GM12878 (cell line): ENCODE data around the gene TDP1. TPM values are rescaled to one million over a fixed set of nuclear protein-coding genes. Genes with fewer than 3 reads are reported as not detected.

Source experiments
- ATAC-seq: fragments of 200-7000 bp; cut with Tn5 transposase; 3 replicates; pipeline ENCODE4 v1.9.1; 2020; ENCODE audit warnings: mild to moderate bottlenecking, moderate library complexity
- BruUV-seq: library from RNA; stranded (reverse); fragments of 400-500 nt; replicated peaks from 2 replicates; lab custom pipeline; 2021; lab: Mats Ljungman, UMichigan
- CTCF ChIA-PET: fragments of 300-600 bp; sonication (Branson Sonifier 250); formaldehyde crosslinking; extraction: SDS; loops from one replicate; lab custom pipeline; 2021; ENCODE audit warnings: inconsistent platforms; lab: Yijun Ruan, JAX
- POLR2A ChIA-PET: fragments of 350-600 bp; formaldehyde crosslinking; extraction: SDS; loops from one replicate; lab custom pipeline; 2021; ENCODE audit warnings: inconsistent platforms; lab: Charles Lee
- RAD21 ChIA-PET: fragments of 300-600 bp; sonication (Branson Sonifier 250); formaldehyde crosslinking; loops from one replicate; lab custom pipeline; 2023; ENCODE audit warnings: antibody characterized with exemption; ENCODE audit not compliant: unreplicated experiment; lab: Charles Lee
- SMC1A ChIA-PET: fragments of 300-600 bp; sonication (Branson Sonifier 250); formaldehyde crosslinking; loops from one replicate; lab custom pipeline; 2023; ENCODE audit not compliant: unreplicated experiment, uncharacterized antibody; lab: Charles Lee
- DNase-seq: peaks from one replicate; pipeline ENCODE4 v3.0.0-alpha.2; 2011; ENCODE audit warnings: low read depth, low spot score
- FAIRE-seq: peaks from 3 replicates; lab custom pipeline; 2011; peaks lifted over from hg19 to GRCh38; lab: Jason Lieb, UNC
- H2AFZ ChIP-seq: 2 replicates; pipeline ENCODE4 v1.6.0; 2011; ENCODE audit warnings: low read depth, low read length, control low read depth; ENCODE audit not compliant: control insufficient read depth
- H3K27ac ChIP-seq: 2 replicates; pipeline ENCODE4 v1.5.1; 2011; ENCODE audit warnings: control low read depth; ENCODE audit not compliant: control insufficient read depth, insufficient read depth
- H3K27me3 ChIP-seq, 2 experiments: replicated peaks in 1 of 2; 2 replicates each; pipeline versions ENCODE4 v1.6.0 to v1.6.1; 2011; ENCODE audit warnings: low read length in 1 of 2; ENCODE audit not compliant: control insufficient read depth in 2 of 2, insufficient read depth in 2 of 2
- H3K36me3 ChIP-seq, 2 experiments: 2 replicates each; pipeline ENCODE4 v1.5.1; 2011; ENCODE audit warnings: low read length in 1 of 2; ENCODE audit not compliant: control insufficient read depth in 2 of 2, insufficient read depth in 2 of 2
- H3K4me1 ChIP-seq: 2 replicates; pipeline ENCODE4 v1.6.1; 2011; ENCODE audit warnings: mild to moderate bottlenecking, low read length, moderate library complexity, mixed read lengths; ENCODE audit not compliant: control insufficient read depth, insufficient read depth
- H3K4me2 ChIP-seq: 2 replicates; pipeline ENCODE4 v1.6.0; 2011; ENCODE audit warnings: control low read depth; ENCODE audit not compliant: control insufficient read depth, insufficient read depth
- H3K4me3 ChIP-seq: fragments of 200-600 bp; sonication (generic); 2 replicates; pipeline ENCODE4 v1.5.1; 2016
- H3K79me2 ChIP-seq: 2 replicates; pipeline ENCODE4 v1.6.0; 2011; ENCODE audit warnings: low read length; ENCODE audit not compliant: control insufficient read depth, insufficient read depth
- H3K9ac ChIP-seq: 2 replicates; pipeline ENCODE4 v1.8.0; 2011; ENCODE audit warnings: low read length, control low read depth, mixed read lengths; ENCODE audit not compliant: control insufficient read depth, insufficient read depth
- H3K9me3 ChIP-seq: replicated peaks from 3 replicates; pipeline ENCODE4 v1.5.1; 2011; ENCODE audit warnings: mild to moderate bottlenecking, low read length; ENCODE audit not compliant: control insufficient read depth, insufficient read depth
- H4K20me1 ChIP-seq: 2 replicates; pipeline ENCODE4 v1.6.0; 2011; ENCODE audit not compliant: control insufficient read depth, insufficient read depth
- BHLHE40 ChIP-seq, 2 experiments: fragments of 450-650 bp in 1 of 2; IDR thresholded peaks; 2 replicates each; pipeline ENCODE4 v1.6.1; 2011 to 2017; ENCODE audit warnings: low read depth in 2 of 2, borderline replicate concordance in 1 of 2, improper control_type of control experiment in 1 of 2, low read length in 1 of 2, mild to moderate bottlenecking in 1 of 2
- BMI1 ChIP-seq: fragments of 450-650 bp; IDR thresholded peaks from 2 replicates; pipeline ENCODE4 v1.6.1; 2016; ENCODE audit warnings: mild to moderate bottlenecking, moderate library complexity, borderline replicate concordance
- EED ChIP-seq: sonication (generic); IDR thresholded peaks from 2 replicates; pipeline ENCODE4 v1.6.1; 2016; ENCODE audit warnings: antibody characterized with exemption, low read depth
- GATAD2B ChIP-seq: fragments of 450-650 bp; conservative IDR thresholded peaks from 2 replicates; pipeline ENCODE4 v1.6.1; 2017; ENCODE audit warnings: low read depth, mild to moderate bottlenecking, moderate library complexity
- IKZF1 ChIP-seq: fragments of 450-650 bp; conservative IDR thresholded peaks from 2 replicates; pipeline ENCODE4 v1.6.1; 2017; ENCODE audit warnings: antibody characterized with exemption, mild to moderate bottlenecking
- LARP7 ChIP-seq: fragments of 450-650 bp; IDR thresholded peaks from 2 replicates; pipeline ENCODE4 v1.6.1; 2017; ENCODE audit warnings: mild to moderate bottlenecking
- NFXL1 ChIP-seq: fragments of 450-650 bp; IDR thresholded peaks from 2 replicates; pipeline ENCODE4 v1.6.1; 2017; ENCODE audit warnings: antibody characterized with exemption, mild to moderate bottlenecking, borderline replicate concordance
- NR2F1 ChIP-seq: fragments of 450-650 bp; conservative IDR thresholded peaks from 2 replicates; pipeline ENCODE4 v1.6.1; 2017; ENCODE audit warnings: mild to moderate bottlenecking
- PML ChIP-seq: IDR thresholded peaks from 2 replicates; pipeline ENCODE4 v1.6.1; 2012; ENCODE audit warnings: low read length, inconsistent platforms
- RBBP5 ChIP-seq: fragments of 200-600 bp; sonication (generic); conservative IDR thresholded peaks from 2 replicates; pipeline ENCODE4 v1.6.1; 2016
- SIN3A ChIP-seq: IDR thresholded peaks from 2 replicates; pipeline ENCODE4 v1.6.1; 2012; ENCODE audit warnings: low read depth, low read length, improper control_type of control experiment
- SMAD5 ChIP-seq: IDR thresholded peaks from 2 replicates; pipeline ENCODE4 v1.6.1; 2016; ENCODE audit warnings: antibody characterized with exemption, low read depth
- SMC3 ChIP-seq: IDR thresholded peaks from 2 replicates; pipeline ENCODE4 v1.6.1; 2011; ENCODE audit warnings: low read length, improper control_type of control experiment, borderline replicate concordance
- ZNF622 ChIP-seq: fragments of 450-650 bp; IDR thresholded peaks from 2 replicates; pipeline ENCODE4 v1.6.1; 2017; ENCODE audit warnings: mild to moderate bottlenecking, inconsistent platforms
- ZZZ3 ChIP-seq: IDR thresholded peaks from 2 replicates; pipeline ENCODE4 v1.6.1; 2011; ENCODE audit warnings: low read depth; ENCODE audit not compliant: control insufficient read depth, insufficient read length
- WGBS: methylation state at CpG from one replicate; pipeline ENCODE4 v1.1.6; 2016; ENCODE audit warnings: low lambda C conversion rate; ENCODE audit not compliant: insufficient replicate concordance, insufficient coverage; ENCODE audit errors: missing lambda C conversion rate; 5-methylcytosine and 5-hydroxymethylcytosine counted together
- in situ Hi-C: fragments of 300-500 bp; cut with MboI; formaldehyde crosslinking; loops from 9 replicates; pipeline ENCODE4 v1.14.3; 2018; ENCODE audit warnings: mixed read lengths
- intact Hi-C: fragments of 100-400 bp; cut with micrococcal nuclease; formaldehyde crosslinking; loops from one replicate; pipeline ENCODE4 v1.14.2; 2022; ENCODE audit not compliant: unreplicated experiment
- polyA plus RNA-seq, 11 experiments: library from polyadenylated mRNA; depleted of rRNA in 4 of 11; unstranded in 6 of 11; stranded (reverse) in 5 of 11; fragments of >200 nt; fragmentation: Nextera tagmentation in 4 of 11; fragmentation: Illumina TruSeq in 1 of 11; extraction: Ambion mirVana in 4 of 11; extraction: Trizol in 1 of 11; gene quantifications; 1 replicate in 1 of 11; 2 replicates in 10 of 11; pipeline versions ENCODE4 v1.2.1 to v1.2.3, GENCODE V29; 2011 to 2016; ENCODE audit warnings: inconsistent platforms in 2 of 11, missing spikeins in 2 of 11, low read depth in 1 of 11
- total RNA-seq, 4 experiments: library from RNA; depleted of rRNA in 3 of 4; stranded (reverse); fragments of >200 nt in 3 of 4; fragmentation: Illumina TruSeq in 1 of 4; extraction: Trizol in 1 of 4; gene quantifications; 2 replicates each; pipeline versions ENCODE4 v1.2.1 to v1.2.3, GENCODE V29; 2013 to 2021
- TF ChIP-seq, protein P1 (sequence below): fragments of 450-650 bp; IDR thresholded peaks from 2 replicates; pipeline ENCODE4 v1.6.1; 2017; ENCODE audit warnings: mild to moderate bottlenecking
- TF ChIP-seq, protein P2 (sequence below): fragments of 450-650 bp; IDR thresholded peaks from 2 replicates; pipeline ENCODE4 v1.6.1; 2016; ENCODE audit warnings: mild to moderate bottlenecking, moderate library complexity, borderline replicate concordance
- TF ChIP-seq, protein P3 (sequence below): IDR thresholded peaks from 2 replicates; pipeline ENCODE4 v1.6.1; 2012; ENCODE audit warnings: mild to moderate bottlenecking, low read depth, low read length

The TDP1 gene
- total and polyA plus RNA-seq, 10 of the 15 experiments (the other 5 are each of a cell fraction or from before 2014, with no cell fraction given) = 40.2 to 60.4 (median 54.1) TPM

DNA sequence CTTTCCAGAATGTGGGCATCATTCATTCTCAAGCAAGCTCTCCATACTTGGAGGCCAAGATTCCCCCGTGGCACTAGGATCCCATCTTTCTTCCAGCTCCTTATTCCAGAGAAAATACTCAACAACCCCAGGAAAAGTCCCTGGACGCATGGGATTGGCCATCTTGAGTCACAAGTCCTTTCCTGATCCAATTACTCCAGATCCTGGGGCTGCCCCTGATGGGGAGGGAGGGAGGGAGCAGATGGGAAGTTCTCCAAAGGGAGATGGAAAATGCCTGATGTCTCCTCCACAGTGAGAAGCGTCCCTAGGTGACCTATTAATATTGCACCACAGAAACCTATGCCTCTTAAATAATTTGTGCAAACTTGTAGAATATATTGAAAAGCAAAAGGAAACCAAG lies 93.7 kb downstream of the TDP1 start:
- RAD21 ChIA-PET = no interaction called here
- no peaks in the 10 kb centered on the region for H3K9me3 ChIP-seq
- CTCF ChIA-PET = no interaction called here
- ATAC-seq (no peak), FAIRE-seq (no peak), DNase-seq (no peak)
- no peaks in the 10 kb centered on the region for H4K20me1 ChIP-seq
- no peak overlapping the region for H3K9ac ChIP-seq
- H2AFZ ChIP-seq = no peak overlapping the region
- no peaks in the 10 kb centered on the region for H3K27me3 ChIP-seq
- intact Hi-C loops = no loop called here
- SMC1A ChIA-PET = no interaction called here
- no peak overlapping the region for H3K27ac ChIP-seq
- no peaks in the 10 kb centered on the region for H3K79me2 ChIP-seq
- BruUV-seq = no TSS peak
- POLR2A ChIA-PET = no interaction called here
- H3K4me1 ChIP-seq = no peaks in the 10 kb centered on the region
- in situ Hi-C loops = no loop called here
- no peak overlapping the region for H3K4me3 ChIP-seq
- TF ChIP-seq ZZZ3 (no peak), BHLHE40 (IDR thresholded peaks at IDR 0.05; ENCODE audit: borderline replicate concordance in 1 of 2, low read depth in 2 of 2, low read length in 1 of 2) (no peak), SMAD5 (no peak), IKZF1 (no peak), LARP7 (no peak), PML (no peak), ZNF622 (no peak), GATAD2B (no peak), BMI1 (no peak), RBBP5 (no peak), SMC3 (no peak), NFXL1 (no peak), NR2F1 (no peak), SIN3A (no peak), EED (no peak)
- TF ChIP-seq, protein P1, sequence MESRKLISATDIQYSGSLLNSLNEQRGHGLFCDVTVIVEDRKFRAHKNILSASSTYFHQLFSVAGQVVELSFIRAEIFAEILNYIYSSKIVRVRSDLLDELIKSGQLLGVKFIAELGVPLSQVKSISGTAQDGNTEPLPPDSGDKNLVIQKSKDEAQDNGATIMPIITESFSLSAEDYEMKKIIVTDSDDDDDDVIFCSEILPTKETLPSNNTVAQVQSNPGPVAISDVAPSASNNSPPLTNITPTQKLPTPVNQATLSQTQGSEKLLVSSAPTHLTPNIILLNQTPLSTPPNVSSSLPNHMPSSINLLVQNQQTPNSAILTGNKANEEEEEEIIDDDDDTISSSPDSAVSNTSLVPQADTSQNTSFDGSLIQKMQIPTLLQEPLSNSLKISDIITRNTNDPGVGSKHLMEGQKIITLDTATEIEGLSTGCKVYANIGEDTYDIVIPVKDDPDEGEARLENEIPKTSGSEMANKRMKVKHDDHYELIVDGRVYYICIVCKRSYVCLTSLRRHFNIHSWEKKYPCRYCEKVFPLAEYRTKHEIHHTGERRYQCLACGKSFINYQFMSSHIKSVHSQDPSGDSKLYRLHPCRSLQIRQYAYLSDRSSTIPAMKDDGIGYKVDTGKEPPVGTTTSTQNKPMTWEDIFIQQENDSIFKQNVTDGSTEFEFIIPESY = no peak
- TF ChIP-seq, protein P2, sequence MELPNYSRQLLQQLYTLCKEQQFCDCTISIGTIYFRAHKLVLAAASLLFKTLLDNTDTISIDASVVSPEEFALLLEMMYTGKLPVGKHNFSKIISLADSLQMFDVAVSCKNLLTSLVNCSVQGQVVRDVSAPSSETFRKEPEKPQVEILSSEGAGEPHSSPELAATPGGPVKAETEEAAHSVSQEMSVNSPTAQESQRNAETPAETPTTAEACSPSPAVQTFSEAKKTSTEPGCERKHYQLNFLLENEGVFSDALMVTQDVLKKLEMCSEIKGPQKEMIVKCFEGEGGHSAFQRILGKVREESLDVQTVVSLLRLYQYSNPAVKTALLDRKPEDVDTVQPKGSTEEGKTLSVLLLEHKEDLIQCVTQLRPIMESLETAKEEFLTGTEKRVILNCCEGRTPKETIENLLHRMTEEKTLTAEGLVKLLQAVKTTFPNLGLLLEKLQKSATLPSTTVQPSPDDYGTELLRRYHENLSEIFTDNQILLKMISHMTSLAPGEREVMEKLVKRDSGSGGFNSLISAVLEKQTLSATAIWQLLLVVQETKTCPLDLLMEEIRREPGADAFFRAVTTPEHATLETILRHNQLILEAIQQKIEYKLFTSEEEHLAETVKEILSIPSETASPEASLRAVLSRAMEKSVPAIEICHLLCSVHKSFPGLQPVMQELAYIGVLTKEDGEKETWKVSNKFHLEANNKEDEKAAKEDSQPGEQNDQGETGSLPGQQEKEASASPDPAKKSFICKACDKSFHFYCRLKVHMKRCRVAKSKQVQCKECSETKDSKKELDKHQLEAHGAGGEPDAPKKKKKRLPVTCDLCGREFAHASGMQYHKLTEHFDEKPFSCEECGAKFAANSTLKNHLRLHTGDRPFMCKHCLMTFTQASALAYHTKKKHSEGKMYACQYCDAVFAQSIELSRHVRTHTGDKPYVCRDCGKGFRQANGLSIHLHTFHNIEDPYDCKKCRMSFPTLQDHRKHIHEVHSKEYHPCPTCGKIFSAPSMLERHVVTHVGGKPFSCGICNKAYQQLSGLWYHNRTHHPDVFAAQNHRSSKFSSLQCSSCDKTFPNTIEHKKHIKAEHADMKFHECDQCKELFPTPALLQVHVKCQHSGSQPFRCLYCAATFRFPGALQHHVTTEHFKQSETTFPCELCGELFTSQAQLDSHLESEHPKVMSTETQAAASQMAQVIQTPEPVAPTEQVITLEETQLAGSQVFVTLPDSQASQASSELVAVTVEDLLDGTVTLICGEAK = no peak
- TF ChIP-seq, protein P3, sequence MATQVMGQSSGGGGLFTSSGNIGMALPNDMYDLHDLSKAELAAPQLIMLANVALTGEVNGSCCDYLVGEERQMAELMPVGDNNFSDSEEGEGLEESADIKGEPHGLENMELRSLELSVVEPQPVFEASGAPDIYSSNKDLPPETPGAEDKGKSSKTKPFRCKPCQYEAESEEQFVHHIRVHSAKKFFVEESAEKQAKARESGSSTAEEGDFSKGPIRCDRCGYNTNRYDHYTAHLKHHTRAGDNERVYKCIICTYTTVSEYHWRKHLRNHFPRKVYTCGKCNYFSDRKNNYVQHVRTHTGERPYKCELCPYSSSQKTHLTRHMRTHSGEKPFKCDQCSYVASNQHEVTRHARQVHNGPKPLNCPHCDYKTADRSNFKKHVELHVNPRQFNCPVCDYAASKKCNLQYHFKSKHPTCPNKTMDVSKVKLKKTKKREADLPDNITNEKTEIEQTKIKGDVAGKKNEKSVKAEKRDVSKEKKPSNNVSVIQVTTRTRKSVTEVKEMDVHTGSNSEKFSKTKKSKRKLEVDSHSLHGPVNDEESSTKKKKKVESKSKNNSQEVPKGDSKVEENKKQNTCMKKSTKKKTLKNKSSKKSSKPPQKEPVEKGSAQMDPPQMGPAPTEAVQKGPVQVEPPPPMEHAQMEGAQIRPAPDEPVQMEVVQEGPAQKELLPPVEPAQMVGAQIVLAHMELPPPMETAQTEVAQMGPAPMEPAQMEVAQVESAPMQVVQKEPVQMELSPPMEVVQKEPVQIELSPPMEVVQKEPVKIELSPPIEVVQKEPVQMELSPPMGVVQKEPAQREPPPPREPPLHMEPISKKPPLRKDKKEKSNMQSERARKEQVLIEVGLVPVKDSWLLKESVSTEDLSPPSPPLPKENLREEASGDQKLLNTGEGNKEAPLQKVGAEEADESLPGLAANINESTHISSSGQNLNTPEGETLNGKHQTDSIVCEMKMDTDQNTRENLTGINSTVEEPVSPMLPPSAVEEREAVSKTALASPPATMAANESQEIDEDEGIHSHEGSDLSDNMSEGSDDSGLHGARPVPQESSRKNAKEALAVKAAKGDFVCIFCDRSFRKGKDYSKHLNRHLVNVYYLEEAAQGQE = no peak
- H3K4me2 ChIP-seq = no peak overlapping the region
- H3K36me3 ChIP-seq = peaks cover 0 to 3% of the 10 kb centered on the region in 2 experiments; a peak in 3 of 4 replicates
- 74% methylated on average over 3 of the region's 3 CpGs for WGBS
